SK-N-MC (cell line): ENCODE data around the gene DDX27.
"Not testable (repeated sequence)": the region's sequence is repeated elsewhere in the genome, so short reads cannot be mapped to it uniquely, and the experiment has no call there.

Source experiments
- DNase-seq: peaks from one replicate; pipeline ENCODE4 v3.0.0-alpha.2; 2011; ENCODE audit warnings: low read depth, low spot score
- H3K27ac ChIP-seq: fragments of 200-600 bp; sonication (generic); 2 replicates; pipeline ENCODE4 v1.5.1; 2016; ENCODE audit warnings: mixed run types
- H3K36me3 ChIP-seq: fragments of 200-600 bp; sonication (generic); 2 replicates; pipeline ENCODE4 v1.6.1; 2017; ENCODE audit warnings: antibody characterized with exemption, low read length, mixed read lengths; ENCODE audit not compliant: insufficient read depth
- H3K4me3 ChIP-seq: fragments of 200-600 bp; sonication (generic); 2 replicates; pipeline ENCODE4 v1.5.1; 2016
- H3K9ac ChIP-seq: fragments of 200-600 bp; sonication (generic); 2 replicates; pipeline ENCODE4 v1.8.0; 2017; ENCODE audit warnings: mixed run types, mixed read lengths; ENCODE audit not compliant: insufficient read length
- H3K9me3 ChIP-seq: fragments of 200-600 bp; sonication (generic); 2 replicates; pipeline ENCODE4 v1.6.1; 2017; ENCODE audit warnings: low read depth, mild to moderate bottlenecking, antibody characterized with exemption, low read length, moderate library complexity, mixed read lengths
- EZH2 ChIP-seq: fragments of 200-600 bp; sonication (generic); IDR thresholded peaks from one replicate; pipeline ENCODE4 v1.6.1; 2017; ENCODE audit warnings: antibody characterized with exemption
- FOXP2 ChIP-seq: optimal IDR thresholded peaks from 2 replicates; pipeline ENCODE3; 2011; ENCODE audit warnings: mild to moderate bottlenecking, moderate library complexity; ENCODE audit not compliant: insufficient read depth; ENCODE audit errors: extremely low read length, control extremely low read depth
- POLR2AphosphoS5 ChIP-seq: IDR thresholded peaks from 2 replicates; pipeline ENCODE4 v1.6.1; 2012; ENCODE audit warnings: mild to moderate bottlenecking, low read depth, low read length, borderline replicate concordance

Gene DDX27

DNA sequence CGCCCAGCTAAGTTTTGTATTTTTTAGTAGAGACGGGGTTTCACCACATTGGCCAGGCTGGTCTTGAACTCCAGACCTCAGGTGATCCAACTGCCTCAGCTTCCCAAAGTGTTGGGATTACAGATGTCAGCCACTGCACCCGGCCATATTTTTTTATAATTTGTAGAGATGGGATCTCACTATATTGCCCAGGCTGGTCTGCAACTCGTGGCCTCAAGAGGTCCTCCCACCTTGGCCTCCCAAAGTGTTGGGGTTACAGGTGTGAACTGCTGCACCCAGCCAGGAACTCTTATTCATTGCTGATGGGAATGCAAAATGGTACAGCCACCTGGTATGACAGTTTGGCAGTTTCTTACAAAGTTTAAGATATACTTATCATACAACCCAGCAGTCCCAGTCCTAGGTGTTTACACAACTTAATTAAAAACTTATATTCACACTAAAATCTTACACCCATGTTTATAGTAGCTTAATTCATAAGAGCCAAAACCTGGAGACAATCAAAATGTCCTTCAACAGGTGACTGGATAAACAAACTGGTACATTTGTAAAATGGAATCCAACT is 19.4 kb upstream of the DDX27 start:
- no peak overlapping the region for H3K27ac ChIP-seq
- no peaks in the 10 kb centered on the region for H3K9me3 ChIP-seq
- no peak overlapping the region for H3K9ac ChIP-seq
- no peak for TF ChIP-seq FOXP2
- no peak for TF ChIP-seq POLR2AphosphoS5
- no peak for TF ChIP-seq EZH2
- no peaks in the 10 kb centered on the region for H3K36me3 ChIP-seq
- H3K4me3 ChIP-seq, result no peak overlapping the region
- no peak for DNase-seq

DNA sequence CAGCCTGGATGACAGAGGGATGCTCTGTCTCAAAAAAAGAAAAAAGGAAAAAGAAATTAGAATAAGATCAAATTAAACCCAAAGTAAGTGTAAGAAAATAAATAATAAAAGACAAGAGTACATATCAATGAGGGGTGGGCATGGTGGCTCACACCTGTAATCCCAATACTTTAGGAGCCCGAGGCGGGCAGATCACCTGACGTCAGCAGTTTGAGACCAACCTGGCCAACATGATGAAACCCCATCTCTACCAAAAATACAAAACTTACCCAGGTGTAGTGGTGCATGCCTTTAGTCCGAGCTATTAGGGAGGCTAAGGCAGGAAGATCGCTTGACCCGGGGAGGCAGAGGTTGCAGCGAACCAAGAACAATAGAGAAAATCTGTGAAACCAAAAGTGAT is 16.2 kb upstream of the DDX27 start:
- Histone ChIP-seq H3K9ac (no peak overlapping the region), H3K27ac (no peak overlapping the region), H3K36me3 (no peaks in the 10 kb centered on the region), H3K9me3 (no peaks in the 10 kb centered on the region), H3K4me3 (no peak overlapping the region)
- TF ChIP-seq FOXP2 (no peak), EZH2 (no peak), POLR2AphosphoS5 (no peak)
- DNase-seq, result no peak

DNA sequence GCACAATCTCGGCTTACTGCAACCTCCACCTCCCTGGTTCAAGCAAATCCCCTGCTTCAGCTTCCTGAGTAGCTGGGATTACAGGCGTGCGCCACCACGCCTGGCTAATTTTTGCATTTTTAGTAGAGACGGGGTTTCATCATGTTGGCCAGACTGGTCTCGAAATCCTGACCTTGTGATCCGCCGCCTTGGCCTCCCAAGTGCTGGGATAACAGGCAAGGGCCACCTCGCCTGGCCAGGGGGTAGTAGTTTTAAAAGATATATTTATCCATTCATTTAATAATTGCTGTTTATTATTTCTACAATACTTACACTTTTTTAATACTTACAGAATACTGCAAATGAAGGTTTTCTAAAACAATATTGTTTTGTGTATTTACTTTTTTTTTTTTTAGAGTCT is 15.5 kb upstream of the DDX27 start:
- Histone ChIP-seq H3K9ac (no peak overlapping the region), H3K36me3 (no peaks in the 10 kb centered on the region), H3K4me3 (no peak overlapping the region), H3K27ac (no peak overlapping the region), H3K9me3 (no peaks in the 10 kb centered on the region)
- TF ChIP-seq EZH2, result no peak
- no peak for TF ChIP-seq FOXP2
- TF ChIP-seq POLR2AphosphoS5, result no peak
- no peak for DNase-seq

DNA sequence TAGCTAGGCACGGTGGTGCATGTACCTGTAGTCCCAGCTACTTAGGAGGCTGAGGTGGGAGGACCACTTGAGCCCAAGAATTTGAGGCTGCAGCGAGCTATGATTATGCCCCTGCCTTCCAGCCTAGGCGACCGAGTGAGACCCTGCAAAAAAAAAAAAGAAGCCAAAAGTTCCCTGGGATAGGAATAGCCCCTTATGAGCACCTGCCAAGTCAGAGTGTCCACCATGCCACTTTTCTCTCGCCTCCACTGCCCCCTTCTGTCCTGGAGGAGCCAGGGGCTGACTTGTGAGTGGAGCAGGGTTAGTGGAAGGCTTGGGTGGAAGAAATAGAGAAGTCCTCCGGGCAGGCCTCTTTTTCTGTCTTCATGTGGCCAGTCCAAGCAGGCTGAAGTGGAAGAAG is 12.1 kb upstream of the DDX27 start:
- H3K9me3 ChIP-seq, result peaks cover 4% of the 10 kb centered on the region; the same call in 1 of the 2 replicates
- H3K27ac ChIP-seq, result no peak overlapping the region
- no peak overlapping the region for H3K4me3 ChIP-seq
- H3K36me3 ChIP-seq, result no peaks in the 10 kb centered on the region
- no peak for DNase-seq
- TF ChIP-seq FOXP2 (no peak), POLR2AphosphoS5 (no peak), EZH2 (no peak)
- H3K9ac ChIP-seq, result no peak overlapping the region

DNA sequence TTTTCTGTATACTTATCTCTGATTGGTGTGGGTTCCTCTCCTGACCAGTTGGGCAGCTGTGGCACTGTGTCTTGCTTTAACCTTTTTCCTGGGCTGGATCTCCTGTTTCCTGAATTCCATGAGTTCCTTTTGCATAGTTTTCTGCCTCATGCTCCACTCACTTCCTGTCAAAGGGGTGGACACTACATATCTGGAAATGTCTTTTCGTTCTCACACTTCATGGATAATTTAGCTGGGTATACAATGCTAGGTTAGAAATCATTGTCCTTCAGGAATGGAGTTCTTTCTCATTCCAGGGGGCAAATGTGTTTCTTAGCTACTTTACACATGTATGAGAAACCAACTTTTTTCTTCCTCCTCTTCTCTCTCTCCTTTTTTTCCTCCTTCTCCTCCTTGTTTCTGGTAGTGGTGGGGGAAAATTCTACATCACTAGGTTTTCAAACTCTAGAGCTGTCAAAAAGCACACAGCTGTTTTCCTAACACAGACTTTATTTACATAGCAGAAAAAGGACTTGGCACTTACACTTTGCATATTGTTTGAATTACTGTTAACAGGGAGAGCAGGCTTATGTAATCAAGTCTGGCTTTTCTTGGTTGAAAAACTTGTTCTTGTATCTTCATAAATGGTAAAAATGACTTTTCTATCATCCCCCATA is 9.0 kb upstream of the DDX27 start:
- no peaks in the 10 kb centered on the region for H3K36me3 ChIP-seq
- H3K27ac ChIP-seq, result no peak overlapping the region
- DNase-seq, result no peak
- no peak overlapping the region for H3K4me3 ChIP-seq
- peaks cover 4% of the 10 kb centered on the region; the same call in 1 of the 2 replicates for H3K9me3 ChIP-seq
- no peak for TF ChIP-seq POLR2AphosphoS5
- TF ChIP-seq FOXP2, result no peak
- TF ChIP-seq EZH2, result no peak
- H3K9ac ChIP-seq, result no peak overlapping the region

DNA sequence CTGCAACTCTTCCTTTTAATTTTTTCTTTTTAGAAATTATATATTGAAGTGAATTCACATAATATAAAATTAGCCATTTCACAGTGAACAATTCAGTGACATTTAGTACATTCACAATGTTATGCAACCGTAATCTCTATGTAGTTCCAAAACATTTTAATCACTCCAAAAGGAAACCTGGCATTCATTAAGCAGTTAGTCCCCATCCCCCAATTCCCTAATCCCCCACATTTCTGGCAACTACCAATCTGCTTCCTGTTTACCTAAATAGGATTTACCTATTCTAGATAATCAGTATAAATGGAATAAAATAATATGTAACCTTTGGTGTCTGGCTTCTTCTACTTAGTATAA is 8.5 kb upstream of the DDX27 start:
- no peak overlapping the region for H3K4me3 ChIP-seq
- no peak overlapping the region for H3K27ac ChIP-seq
- H3K9ac ChIP-seq, result no peak overlapping the region
- H3K9me3 ChIP-seq, result peaks cover 4% of the 10 kb centered on the region; the same call in 1 of the 2 replicates
- DNase-seq, result no peak
- no peaks in the 10 kb centered on the region for H3K36me3 ChIP-seq
- TF ChIP-seq POLR2AphosphoS5 (no peak), EZH2 (no peak), FOXP2 (no peak)

DNA sequence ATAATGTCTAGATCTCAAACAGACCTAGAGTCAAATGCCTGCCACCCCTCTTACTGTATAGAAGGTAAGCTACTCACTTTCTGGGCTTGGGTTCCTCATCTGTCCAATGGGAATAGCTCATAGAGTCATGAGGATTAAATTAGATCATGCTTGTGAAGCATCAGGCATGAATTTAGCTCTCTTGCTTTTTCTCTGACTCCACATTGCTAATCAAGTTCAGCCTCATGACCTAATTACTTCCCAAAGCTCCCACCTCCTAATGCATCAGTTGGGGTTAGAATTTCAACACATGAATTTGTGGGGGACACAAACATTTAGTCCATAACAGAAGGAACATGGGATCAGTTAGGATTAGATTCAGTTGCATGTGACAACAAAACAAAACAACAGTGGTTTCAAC is 4.6 kb upstream of the DDX27 start:
- Histone ChIP-seq H3K9ac (no peak overlapping the region), H3K4me3 (no peak overlapping the region), H3K27ac (no peak overlapping the region), H3K9me3 (peaks cover 4% of the 10 kb centered on the region; the same call in 1 of the 2 replicates), H3K36me3 (no peaks in the 10 kb centered on the region)
- no peak for TF ChIP-seq FOXP2
- DNase-seq, result no peak

DNA sequence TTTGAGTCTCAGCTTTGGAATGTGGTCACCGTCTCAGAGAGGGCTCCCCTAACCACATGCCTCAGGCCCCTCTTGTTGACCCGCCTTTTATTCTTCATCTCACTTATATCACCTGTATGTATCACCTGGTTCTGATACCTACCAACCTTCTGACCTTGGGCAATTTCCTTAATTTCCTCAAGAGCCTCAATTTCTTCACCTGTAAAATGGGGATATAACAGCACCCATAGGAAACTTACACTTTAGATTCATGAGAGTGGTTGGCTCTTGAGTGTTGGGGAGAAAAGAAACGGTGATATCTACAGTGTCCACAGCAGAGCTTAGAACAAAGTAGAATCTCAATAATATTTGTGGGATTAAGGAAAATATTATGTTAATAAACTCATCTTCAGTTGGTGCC is 4.0 kb upstream of the DDX27 start:
- Histone ChIP-seq H3K9ac (no peak overlapping the region), H3K36me3 (no peaks in the 10 kb centered on the region), H3K9me3 (peaks cover 2% of the 10 kb centered on the region; the same call in 1 of the 2 replicates), H3K27ac (no peak overlapping the region), H3K4me3 (no peak overlapping the region)
- TF ChIP-seq FOXP2 (no peak), EZH2 (no peak)
- no peak for DNase-seq

DNA sequence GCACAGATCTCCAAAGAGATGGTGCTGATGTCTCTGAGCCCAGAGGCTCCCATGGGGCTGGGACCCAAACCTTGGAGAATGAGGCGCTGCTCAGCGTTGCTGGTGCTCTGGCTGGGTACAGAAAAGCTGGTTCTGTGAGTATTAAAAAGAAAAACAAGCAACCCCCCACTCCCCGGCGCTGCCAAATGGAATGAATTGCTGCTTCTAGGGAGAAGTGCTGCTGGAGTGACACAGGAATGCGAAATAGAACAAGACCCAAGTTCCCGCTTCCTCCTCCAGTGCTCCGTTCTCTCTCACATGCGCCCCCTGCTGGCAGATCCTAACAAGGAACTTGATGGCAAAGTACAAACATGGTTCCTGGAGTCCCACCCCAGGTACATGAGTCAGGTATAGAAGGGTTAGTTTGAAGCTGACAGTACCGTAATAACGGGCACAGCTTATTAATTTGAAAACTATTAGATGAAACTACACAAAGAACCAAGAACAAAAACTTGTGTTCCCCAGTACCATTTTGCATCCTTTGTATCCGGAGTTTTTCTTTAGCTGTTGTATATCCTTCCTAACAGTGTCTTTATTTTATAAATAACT is 2.1 kb upstream of the DDX27 start:
- Histone ChIP-seq H3K36me3 (peaks cover 10% of the 10 kb centered on the region; the same call in 1 of the 2 replicates), H3K9ac (no peak overlapping the region), H3K27ac (no peak overlapping the region), H3K9me3 (no peaks in the 10 kb centered on the region), H3K4me3 (peak overlapping the region; percentile 68)
- DNase-seq, result peak; percentile 91
- TF ChIP-seq POLR2AphosphoS5 (no peak), FOXP2 (no peak), EZH2 (no peak)

DNA sequence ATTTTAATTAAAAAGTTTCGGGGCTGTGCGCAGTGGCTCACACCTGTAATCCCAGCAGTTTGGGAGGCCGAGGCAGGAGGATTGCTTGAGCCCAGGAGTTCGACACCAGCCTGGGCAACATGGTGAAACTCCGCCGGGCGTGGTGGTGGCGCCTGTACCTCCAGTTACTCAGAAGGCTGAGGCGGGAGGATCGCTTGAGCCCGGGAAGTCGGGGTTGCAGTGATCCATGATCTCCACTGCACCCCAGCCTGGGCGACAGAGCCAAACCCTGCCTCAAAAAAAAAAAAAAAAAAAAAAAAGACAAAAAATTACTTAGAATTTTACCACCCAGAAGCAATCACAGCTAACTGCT is 501 bp upstream of the DDX27 start:
- peak overlapping the region; percentile 78 for H3K9ac ChIP-seq
- DNase-seq, H3K9me3 ChIP-seq: not testable (repeated sequence)
- peak overlapping the region; percentile 85 for H3K27ac ChIP-seq
- peak overlapping the region; percentile 100 for H3K4me3 ChIP-seq
- peaks cover 21% of the 10 kb centered on the region; the same call in 1 of the 2 replicates for H3K36me3 ChIP-seq
